AG09319 (cell line): ENCODE data around the gene NKIRAS2.
"Not testable (repeated sequence)": the region's sequence is repeated elsewhere in the genome, so short reads cannot be mapped to it uniquely, and the experiment has no call there.

Source experiments
- DNase-seq: peaks from one replicate; pipeline ENCODE4 v3.0.0-alpha.2; 2010; ENCODE audit warnings: low read depth; ENCODE audit errors: extremely low read depth
- CTCF ChIP-seq: IDR thresholded peaks from 2 replicates; pipeline ENCODE4 v1.5.1; 2011; ENCODE audit warnings: low read depth, mild to moderate bottlenecking, inconsistent platforms, low read length, moderate library complexity

NKIRAS2 gene

GRCh38 chr17:41998497-41998896, 21.4 kb upstream of the NKIRAS2 start:
- DNase-seq, result no peak
- TF ChIP-seq CTCF, result no peak

DNA sequence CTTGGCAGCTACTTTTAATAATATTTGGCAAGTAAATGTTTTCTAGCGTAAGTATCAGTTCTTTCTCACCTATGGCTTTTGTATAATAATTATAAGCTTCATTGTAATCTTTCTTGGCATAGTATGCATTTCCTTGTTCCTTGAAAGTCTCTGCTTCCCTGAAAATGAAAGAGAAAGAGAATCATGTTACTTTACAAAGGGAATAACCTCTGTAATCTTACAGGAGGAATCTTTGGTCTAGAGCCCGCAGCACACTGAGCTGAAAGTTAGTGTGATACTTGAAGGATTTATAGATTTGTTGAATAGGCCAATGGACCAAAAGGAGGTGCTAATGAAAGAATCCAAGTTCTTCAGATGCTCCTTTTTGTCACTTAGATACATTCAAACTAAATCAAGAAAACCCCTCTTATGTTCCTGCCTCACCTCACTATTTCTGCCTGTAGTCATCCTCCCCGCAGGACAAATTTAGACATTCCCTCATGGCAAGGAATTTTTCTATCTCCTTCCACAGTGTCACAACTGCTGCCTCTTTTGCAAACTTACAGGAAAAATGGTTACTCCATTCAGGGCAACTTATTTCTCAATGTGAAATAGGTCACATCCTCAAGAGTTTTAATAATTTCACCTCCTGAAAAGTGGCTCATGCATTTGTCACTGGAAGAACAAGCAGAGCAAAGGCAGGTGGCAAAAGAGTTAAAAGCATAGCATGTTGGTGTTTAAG, 19.3 kb upstream of the NKIRAS2 start:
- TF ChIP-seq CTCF, result no peak
- no peak for DNase-seq

DNA sequence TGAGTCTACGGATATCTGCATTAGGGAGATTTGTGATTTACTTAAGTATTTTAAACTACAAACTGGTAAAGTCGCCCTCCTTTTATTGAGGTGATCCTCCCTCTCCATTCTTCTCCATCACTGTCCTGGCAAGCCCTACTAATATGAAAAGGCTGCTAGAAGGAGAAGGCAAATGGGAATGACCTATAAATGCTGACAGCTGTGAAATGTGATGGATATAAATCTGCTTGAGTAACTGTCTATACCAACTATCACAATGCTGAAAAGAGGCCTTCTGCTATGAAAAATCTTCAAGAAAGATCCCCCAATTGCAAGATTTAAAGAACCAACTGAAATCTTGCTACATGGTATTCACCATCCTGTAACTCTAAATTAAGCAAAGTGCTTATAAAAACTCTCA, 18.2 kb upstream of the NKIRAS2 start:
- DNase-seq, result no peak
- TF ChIP-seq CTCF, result no peak

DNA sequence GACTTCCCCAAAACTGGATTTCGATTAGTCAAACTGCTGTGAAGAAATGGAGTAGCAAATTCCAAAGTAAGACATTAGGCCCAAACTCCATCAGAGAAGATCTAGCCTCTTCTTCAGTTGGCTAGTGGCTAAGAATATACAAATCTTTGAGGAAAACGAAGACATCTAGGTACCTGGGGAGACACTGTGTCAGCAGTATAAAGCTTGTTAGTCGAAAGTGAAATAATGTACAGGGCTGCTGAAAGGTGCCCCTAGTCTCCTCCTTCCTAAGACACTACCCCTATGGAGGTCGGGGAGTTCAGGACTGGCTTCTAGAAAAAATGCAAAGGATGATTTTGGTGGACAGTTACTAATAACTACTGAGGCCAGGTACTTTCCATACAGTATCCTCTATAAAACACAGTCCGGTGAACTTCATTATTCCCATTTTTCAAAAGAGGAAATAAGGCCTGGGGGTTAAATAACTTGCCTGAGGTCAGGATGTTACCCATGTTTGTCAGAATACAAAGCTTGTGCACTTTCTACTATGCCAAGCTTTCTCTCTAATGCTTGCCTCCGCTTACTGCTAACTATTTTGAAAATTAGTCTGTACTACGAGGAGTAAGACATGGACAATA, 17.6 kb upstream of the NKIRAS2 start:
- DNase-seq, result no peak
- no peak for TF ChIP-seq CTCF

- no peak for DNase-seq
- no peak for TF ChIP-seq CTCF
These were observed 17.0 kb upstream of the NKIRAS2 start for GRCh38 chr17:42002792-42003301.

DNA sequence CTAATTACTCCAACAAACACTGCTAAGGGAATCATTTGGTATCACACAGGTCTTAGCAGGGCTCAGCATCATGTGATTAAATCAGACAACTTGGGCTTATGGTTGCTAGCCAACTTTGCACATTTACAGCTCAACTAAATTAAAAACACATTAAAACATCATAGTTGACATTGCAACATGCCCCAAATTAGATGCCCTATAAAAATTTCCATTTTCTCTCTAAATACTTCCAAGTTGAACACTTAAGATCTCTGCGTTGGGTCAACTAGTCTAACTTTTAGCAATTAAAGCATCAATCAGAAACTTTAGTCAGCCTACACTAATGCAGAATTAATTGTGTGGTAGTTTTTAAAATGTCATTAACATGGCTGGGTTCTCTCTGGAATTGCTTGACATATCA, 14.7 kb upstream of the NKIRAS2 start:
- TF ChIP-seq CTCF, result no peak
- no peak for DNase-seq

DNA sequence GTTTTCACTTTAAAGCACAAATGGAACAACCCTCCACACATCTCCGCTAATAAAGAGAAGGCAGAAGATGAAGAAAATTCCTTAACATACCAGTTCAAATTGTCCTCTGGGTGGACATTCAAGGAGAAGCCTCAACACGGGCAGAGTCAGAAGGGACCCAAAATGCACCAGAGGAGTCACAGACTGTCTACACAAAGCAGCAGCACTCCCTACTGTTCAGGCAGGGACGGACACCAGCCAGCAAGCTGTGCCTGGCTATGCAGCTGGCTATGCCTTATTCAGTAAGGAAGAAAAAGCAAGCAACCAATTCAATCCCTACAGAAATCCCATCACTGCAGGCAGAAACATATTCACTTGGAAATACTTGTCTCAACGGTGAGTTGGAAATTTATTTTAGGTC, 10.7 kb upstream of the NKIRAS2 start:
- TF ChIP-seq CTCF, result no peak
- no peak for DNase-seq

DNA sequence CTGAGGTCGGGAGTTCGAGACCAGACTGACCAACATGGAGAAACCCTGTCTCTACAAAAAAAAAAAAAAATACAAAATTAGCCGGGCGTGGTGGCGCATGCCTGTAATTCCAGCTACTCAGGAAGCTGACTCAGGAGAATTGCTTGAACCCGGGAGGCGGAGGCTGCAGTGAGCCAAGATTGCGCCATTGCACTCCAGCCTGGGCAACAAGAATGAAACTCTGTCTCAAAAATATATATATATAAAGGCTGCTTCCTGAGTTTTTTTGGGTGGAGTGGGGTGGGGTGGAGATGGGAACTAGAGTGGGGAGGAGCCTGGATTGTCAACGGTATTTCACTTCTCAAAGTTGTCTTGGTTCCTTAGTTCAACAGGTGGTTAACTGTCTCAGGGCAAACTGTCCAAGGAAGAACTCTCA, 9.6 kb upstream of the NKIRAS2 start:
- not testable (repeated sequence) for DNase-seq
